SH-SY5Y (cell line): ENCODE results near the gene AK5.

ENCODE experiments used
- GATA2 ChIP-seq: IDR thresholded peaks from 2 replicates; pipeline ENCODE4 v1.6.1; 2011; ENCODE audit warnings: mild to moderate bottlenecking, low read depth, low read length
- GATA3 ChIP-seq: IDR thresholded peaks from 2 replicates; pipeline ENCODE4 v1.6.1; 2011; ENCODE audit warnings: low read depth, mild to moderate bottlenecking, low read length, moderate library complexity

DNA sequence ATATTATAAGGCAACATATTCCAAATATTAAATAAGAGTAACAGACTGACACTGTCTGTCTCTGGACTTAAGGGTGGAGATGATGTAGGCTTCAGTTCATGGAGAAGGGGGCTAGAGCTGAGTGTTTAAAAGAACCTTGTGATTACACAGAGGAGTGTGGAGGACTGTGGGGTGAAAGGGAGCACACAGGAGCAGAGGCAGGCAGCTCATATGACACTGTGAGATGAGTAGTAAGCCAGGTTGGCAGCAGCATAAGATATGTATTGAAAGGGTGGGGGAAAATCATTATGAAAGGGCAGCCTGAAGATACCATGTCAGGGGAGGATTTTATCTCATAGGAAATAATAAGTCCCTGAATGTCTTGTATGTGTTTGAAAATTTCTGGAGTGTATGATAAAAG lies 104.5 kb downstream of the AK5 start:
- TF ChIP-seq GATA2 (no peak), GATA3 (no peak)
